GM11168 (cell line): ENCODE results near the gene FAM13A.

ENCODE experiments used
- in situ Hi-C: fragments of 300-500 bp; cut with MboI; formaldehyde crosslinking; loops from one replicate; pipeline ENCODE4 v1.12.0; 2022; ENCODE audit warnings: low sequenced_read_pairs; ENCODE audit not compliant: unreplicated experiment

The FAM13A gene

GRCh38 chr4:88799900-88800299, 257.1 kb downstream of the FAM13A start:
- in situ Hi-C loops: loop anchor here (25.0 kb wide), 1 partner anchor 263 kb away; no protein-coding TSS in a partner anchor

GRCh38 chr4:88797725-88798124, 259.3 kb downstream of the FAM13A start:
- in situ Hi-C loops: no loop called here

GRCh38 chr4:88796545-88796944, 260.4 kb downstream of the FAM13A start:
- in situ Hi-C loops: no loop called here

GRCh38 chr4:88794952-88795351, 262.0 kb downstream of the FAM13A start:
- in situ Hi-C loops: no loop called here

- in situ Hi-C loops: no loop called here
Observed at GRCh38 chr4:88794087-88794690, 262.8 kb downstream of the FAM13A start.

GRCh38 chr4:88793475-88793874, 263.5 kb downstream of the FAM13A start:
- in situ Hi-C loops: no loop called here

GRCh38 chr4:88792821-88793220, 264.2 kb downstream of the FAM13A start:
- in situ Hi-C loops: no loop called here

GRCh38 chr4:88792268-88792781, 264.7 kb downstream of the FAM13A start:
- in situ Hi-C loops: no loop called here

GRCh38 chr4:88791274-88791673, 265.7 kb downstream of the FAM13A start:
- in situ Hi-C loops: no loop called here

GRCh38 chr4:88788895-88789294, 268.1 kb downstream of the FAM13A start:
- in situ Hi-C loops: no loop called here

GRCh38 chr4:88788424-88788823, 268.6 kb downstream of the FAM13A start:
- in situ Hi-C loops: no loop called here

- in situ Hi-C loops: no loop called here
Observed at GRCh38 chr4:88786011-88786410, 271.0 kb downstream of the FAM13A start.

GRCh38 chr4:88780389-88780788, 276.6 kb downstream of the FAM13A start:
- in situ Hi-C loops: no loop called here

- in situ Hi-C loops: no loop called here
Observed at GRCh38 chr4:88779431-88779830, 277.6 kb downstream of the FAM13A start.

GRCh38 chr4:88775529-88775928, 281.5 kb downstream of the FAM13A start:
- in situ Hi-C loops: no loop called here

- in situ Hi-C loops: no loop called here
Observed at GRCh38 chr4:88775026-88775425, 282.0 kb downstream of the FAM13A start.

GRCh38 chr4:88771883-88772450, 285.0 kb downstream of the FAM13A start:
- in situ Hi-C loops: no loop called here

GRCh38 chr4:88765729-88766128, 291.3 kb downstream of the FAM13A start:
- in situ Hi-C loops: no loop called here

- in situ Hi-C loops: no loop called here
Observed at GRCh38 chr4:88763075-88763474, 293.9 kb downstream of the FAM13A start.

GRCh38 chr4:88761861-88762523, 295.0 kb downstream of the FAM13A start:
- in situ Hi-C loops: no loop called here

- in situ Hi-C loops: no loop called here
Observed at GRCh38 chr4:88761342-88761741, 295.6 kb downstream of the FAM13A start.

GRCh38 chr4:88759895-88760290, 297.1 kb downstream of the FAM13A start:
- in situ Hi-C loops: no loop called here
